Stomach (tissue), 9 donors: ENCODE data around the gene OR14J1. TPM values are rescaled to one million over a fixed set of nuclear protein-coding genes. Genes with fewer than 3 reads are reported as not detected.

Experiments
- DNase-seq, 2 donors: peaks; one replicate each; pipeline versions ENCODE4 v3.0.0 to v3.0.0-alpha.2; 2013 to 2019
- H3K27ac ChIP-seq, 5 donors: fragments of 200-600 bp in 4 of 5; sonication (generic) in 4 of 5; one replicate each; pipeline ENCODE4 v1.5.1; 2013 to 2019; ENCODE audit warnings: mild to moderate bottlenecking in 1 of 5, moderate library complexity in 1 of 5
- H3K27me3 ChIP-seq, 3 donors: fragments of 200-600 bp; sonication (generic); one replicate each; pipeline ENCODE4 v1.5.1; 2017 to 2019; ENCODE audit warnings: mixed run types in 1 of 3
- H3K36me3 ChIP-seq, 4 donors: fragments of 200-600 bp; sonication (generic); 1 replicate in 3 of 4; 2 replicates in 1 of 4; pipeline ENCODE4 v1.5.1; 2016 to 2019
- H3K4me1 ChIP-seq, 4 donors: fragments of 200-600 bp; sonication (generic); one replicate each; pipeline ENCODE4 v1.5.1; 2016 to 2019
- H3K4me3 ChIP-seq, 4 donors: fragments of 200-600 bp; sonication (generic) in 3 of 4; one replicate each; pipeline ENCODE4 v1.5.1; 2016 to 2019; ENCODE audit warnings: mild to moderate bottlenecking in 1 of 4
- H3K9me3 ChIP-seq, 4 donors: fragments of 200-600 bp; sonication (generic); one replicate each; pipeline ENCODE4 v1.5.1; 2016 to 2019
- EP300 ChIP-seq: sonication (generic); formaldehyde crosslinking; IDR thresholded peaks from one replicate; pipeline ENCODE4 v1.6.1; 2017; ENCODE audit warnings: antibody characterized with exemption
- POLR2A ChIP-seq, 4 donors: fragments of 450-650 bp; IDR thresholded peaks; one replicate each; pipeline ENCODE4 v1.6.1; 2016; ENCODE audit warnings: antibody characterized with exemption in 4 of 4, control low read depth in 2 of 4, mild to moderate bottlenecking in 1 of 4, moderate library complexity in 1 of 4
- POLR2AphosphoS5 ChIP-seq, 3 donors: sonication (generic); formaldehyde crosslinking; IDR thresholded peaks; one replicate each; pipeline ENCODE4 v1.6.1; 2016; ENCODE audit warnings: antibody characterized with exemption in 3 of 3
- WGBS, 5 donors: extraction: QIAGEN DNeasy Blood & Tissue Kit in 3 of 5; methylation state at CpG; one replicate each; pipeline versions ENCODE4 v1.1.5 to v1.1.7; 2013 to 2018; 5-methylcytosine and 5-hydroxymethylcytosine counted together
- intact Hi-C: fragments of 100-400 bp; cut with DNase I; formaldehyde crosslinking; loops from one replicate; pipeline ENCODE4 v1.15.1; 2023; ENCODE audit warnings: low total_unique reads
- polyA plus RNA-seq, 3 donors: library from polyadenylated mRNA; stranded (reverse); fragments of 200-250 nt; gene quantifications; one replicate each; pipeline ENCODE4 v1.2.3, GENCODE V29; 2013
- total RNA-seq, 5 donors: library from RNA; depleted of rRNA; stranded (reverse); fragments of >200 nt; gene quantifications; one replicate each; pipeline versions ENCODE4 v1.1.0 to v1.2.3, GENCODE V29; 2014 to 2016
- TF ChIP-seq, protein P1 (sequence below), 7 experiments: fragments of 450-650 bp in 4 of 7; fragments of 200-600 bp in 3 of 7; sonication (generic) in 3 of 7; IDR thresholded peaks; one replicate each; pipeline ENCODE4 v1.5.1; 2016 to 2019; ENCODE audit warnings: antibody characterized with exemption in 7 of 7, control low read depth in 2 of 7, mild to moderate bottlenecking in 1 of 7
- donor health status: healthy with polysubstance abuse.
- donor health status: Bipolar disorder and iron deficiency.
- donor health status: healthy.

OR14J1 gene
- total and polyA plus RNA-seq, 8 donors: 0.18 TPM; not detected in 7

DNA sequence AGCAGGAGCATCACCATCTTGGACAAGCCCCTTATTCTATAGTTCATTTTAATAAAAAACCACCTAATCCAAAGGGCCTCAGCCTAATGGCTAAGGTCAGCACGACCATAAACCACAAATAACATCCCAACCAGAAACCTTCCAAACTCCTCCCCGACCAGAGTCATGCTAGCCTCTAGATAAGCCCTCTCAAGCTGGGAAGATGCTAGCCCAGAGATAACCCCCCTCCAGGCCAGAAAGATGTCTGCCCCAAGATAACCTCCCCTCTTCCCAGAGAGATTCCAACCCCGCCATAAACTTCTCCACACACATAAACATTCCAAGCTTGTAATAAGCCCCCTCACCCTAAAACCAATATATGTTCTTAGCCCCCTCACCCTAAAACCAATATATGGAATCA lies 38.5 kb upstream of the OR14J1 start:
- intact Hi-C loops: no loop called here
- WGBS, 5 donors: 49 to 62% (median 58%) methylated on average over 3 of the region's 3 CpGs
- DNase-seq: no peak
- no peak for TF ChIP-seq POLR2A (IDR thresholded peaks at IDR 0.05)
- TF ChIP-seq EP300: no peak
- TF ChIP-seq, protein P1, sequence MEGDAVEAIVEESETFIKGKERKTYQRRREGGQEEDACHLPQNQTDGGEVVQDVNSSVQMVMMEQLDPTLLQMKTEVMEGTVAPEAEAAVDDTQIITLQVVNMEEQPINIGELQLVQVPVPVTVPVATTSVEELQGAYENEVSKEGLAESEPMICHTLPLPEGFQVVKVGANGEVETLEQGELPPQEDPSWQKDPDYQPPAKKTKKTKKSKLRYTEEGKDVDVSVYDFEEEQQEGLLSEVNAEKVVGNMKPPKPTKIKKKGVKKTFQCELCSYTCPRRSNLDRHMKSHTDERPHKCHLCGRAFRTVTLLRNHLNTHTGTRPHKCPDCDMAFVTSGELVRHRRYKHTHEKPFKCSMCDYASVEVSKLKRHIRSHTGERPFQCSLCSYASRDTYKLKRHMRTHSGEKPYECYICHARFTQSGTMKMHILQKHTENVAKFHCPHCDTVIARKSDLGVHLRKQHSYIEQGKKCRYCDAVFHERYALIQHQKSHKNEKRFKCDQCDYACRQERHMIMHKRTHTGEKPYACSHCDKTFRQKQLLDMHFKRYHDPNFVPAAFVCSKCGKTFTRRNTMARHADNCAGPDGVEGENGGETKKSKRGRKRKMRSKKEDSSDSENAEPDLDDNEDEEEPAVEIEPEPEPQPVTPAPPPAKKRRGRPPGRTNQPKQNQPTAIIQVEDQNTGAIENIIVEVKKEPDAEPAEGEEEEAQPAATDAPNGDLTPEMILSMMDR (IDR thresholded peaks at IDR 0.05): no peak
- no peak for TF ChIP-seq POLR2AphosphoS5 (IDR thresholded peaks at IDR 0.05)
- no peak overlapping the region for H3K27ac ChIP-seq
- peaks cover 0 to 10% (median 0%) of the 10 kb centered on the region in 4 donors for H3K9me3 ChIP-seq
- H3K4me3 ChIP-seq: no peak overlapping the region
- no peaks in the 10 kb centered on the region for H3K4me1 ChIP-seq
- H3K27me3 ChIP-seq: no peaks in the 10 kb centered on the region
- H3K36me3 ChIP-seq: no peaks in the 10 kb centered on the region

DNA sequence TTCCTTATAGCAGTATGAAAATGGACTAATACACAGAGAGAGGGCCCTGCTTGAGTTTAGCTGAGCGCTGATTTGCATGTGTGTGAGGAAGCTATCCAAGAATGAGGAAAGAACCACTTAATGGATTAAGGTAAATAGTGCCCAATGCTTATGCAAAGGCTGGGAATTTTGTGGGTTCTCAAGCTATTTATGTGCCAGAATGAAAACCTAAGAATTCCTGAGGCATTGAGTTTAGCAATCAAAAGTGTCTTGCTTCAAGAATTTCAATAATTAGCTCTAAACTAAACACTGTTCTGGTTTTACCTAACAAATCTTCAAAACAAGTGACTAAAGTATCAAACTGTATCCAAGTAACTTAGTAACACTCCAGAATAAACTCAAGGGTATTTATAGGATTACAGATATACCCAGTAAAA lies 7.0 kb upstream of the OR14J1 start:
- WGBS, 5 donors: 87 to 99% (median 93%) methylated on average over 1 of the region's 1 CpG
- intact Hi-C loops: no loop called here
- H3K27ac ChIP-seq: no peak overlapping the region

DNA sequence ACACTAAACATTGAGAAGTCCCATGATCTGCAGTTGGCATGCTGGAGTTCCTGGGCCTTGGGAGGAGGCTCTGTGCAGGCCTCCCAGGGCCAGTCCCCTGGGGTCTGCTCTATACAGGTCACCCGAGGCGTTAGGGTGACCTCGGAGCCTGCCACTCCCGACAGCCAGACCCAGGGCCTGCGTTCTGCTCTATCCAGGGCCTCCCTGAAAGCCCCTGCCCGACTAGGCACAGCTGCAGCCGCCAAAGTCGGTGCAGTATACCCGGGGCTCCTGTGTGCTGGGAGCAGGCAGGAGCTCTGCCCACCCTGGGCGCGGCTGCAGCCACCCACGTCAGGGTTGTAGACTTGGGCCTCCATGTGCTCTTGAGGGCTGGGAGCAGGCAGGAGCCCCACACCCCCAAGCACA lies 6.3 kb upstream of the OR14J1 start:
- TF ChIP-seq EP300 (no peak), POLR2AphosphoS5 (IDR thresholded peaks at IDR 0.05) (no peak), POLR2A (IDR thresholded peaks at IDR 0.05) (no peak)
- TF ChIP-seq, protein P1 (IDR thresholded peaks at IDR 0.05): no peak
- H3K27ac ChIP-seq: no peak overlapping the region
- H3K36me3 ChIP-seq: no peaks in the 10 kb centered on the region
- intact Hi-C loops: no loop called here
- H3K4me3 ChIP-seq: no peak overlapping the region
- H3K9me3 ChIP-seq: peaks cover 0 to 7% (median 0%) of the 10 kb centered on the region in 4 donors
- H3K4me1 ChIP-seq: no peaks in the 10 kb centered on the region
- DNase-seq: no peak
- WGBS, 5 donors: 70 to 88% (median 78%) methylated on average over 2 to 12 of the region's 12 CpGs
- H3K27me3 ChIP-seq: no peaks in the 10 kb centered on the region

More for the DNA sequence above, 7.0 kb upstream of the OR14J1 start:
- TF ChIP-seq POLR2AphosphoS5 (IDR thresholded peaks at IDR 0.05) (no peak), POLR2A (IDR thresholded peaks at IDR 0.05) (no peak), EP300 (no peak)
- TF ChIP-seq, protein P1 (IDR thresholded peaks at IDR 0.05): no peak
- no peaks in the 10 kb centered on the region for H3K27me3 ChIP-seq
- DNase-seq: no peak
- H3K4me1 ChIP-seq: no peaks in the 10 kb centered on the region
- no peaks in the 10 kb centered on the region for H3K36me3 ChIP-seq
- H3K4me3 ChIP-seq: no peak overlapping the region
- peaks cover 0 to 7% (median 0%) of the 10 kb centered on the region in 4 donors for H3K9me3 ChIP-seq

DNA sequence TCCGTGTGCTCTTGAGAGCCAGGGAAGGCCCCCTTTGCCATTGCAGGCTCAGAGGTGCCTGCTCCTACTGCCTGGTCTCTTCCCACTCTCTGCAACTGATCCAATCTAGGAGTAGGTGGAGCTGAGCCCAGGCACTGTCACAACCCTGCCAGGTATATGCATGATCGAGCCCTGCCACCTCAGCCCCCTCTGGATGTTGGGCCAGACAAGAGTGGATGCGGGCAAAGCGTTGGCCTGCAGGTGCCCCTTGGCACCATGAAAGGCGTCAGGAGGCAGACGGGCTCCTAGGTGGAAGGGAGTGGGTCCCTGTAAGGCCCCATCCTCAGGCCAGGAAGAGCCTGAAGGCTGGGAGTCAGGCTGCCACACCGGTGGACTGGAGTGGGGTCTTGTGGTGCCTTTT lies 5.9 kb upstream of the OR14J1 start:
- Histone ChIP-seq H3K27me3 (no peaks in the 10 kb centered on the region), H3K36me3 (no peaks in the 10 kb centered on the region), H3K4me1 (no peaks in the 10 kb centered on the region), H3K4me3 (no peak overlapping the region), H3K27ac (no peak overlapping the region), H3K9me3 (peaks cover 0 to 7% (median 0%) of the 10 kb centered on the region in 4 donors)
- WGBS, 5 donors: 88 to 94% (median 93%) methylated on average over 6 to 7 of the region's 7 CpGs
- DNase-seq: no peak
- TF ChIP-seq, protein P1 (IDR thresholded peaks at IDR 0.05): no peak
- TF ChIP-seq POLR2A (IDR thresholded peaks at IDR 0.05) (no peak), POLR2AphosphoS5 (IDR thresholded peaks at IDR 0.05) (no peak), EP300 (no peak)
- intact Hi-C loops: no loop called here
